NB4 (cell line): ENCODE results near the gene NKG7.

ENCODE experiments used
- DNase-seq: peaks from one replicate; pipeline ENCODE4 v3.0.0; 2010; ENCODE audit warnings: low read depth
- H3K4me3 ChIP-seq: one replicate; pipeline ENCODE4 v1.5.1; 2011; ENCODE audit warnings: mild to moderate bottlenecking, low read depth, low read length, moderate library complexity
- CTCF ChIP-seq: IDR thresholded peaks from one replicate; pipeline ENCODE4 v1.5.1; 2012; ENCODE audit warnings: low read depth, low read length
- MAX ChIP-seq: IDR thresholded peaks from 2 replicates; pipeline ENCODE4 v1.6.1; 2011; ENCODE audit warnings: low read depth, low read length
- MYC ChIP-seq: IDR thresholded peaks from 2 replicates; pipeline ENCODE4 v1.6.1; 2011; ENCODE audit warnings: low read depth, low read length
- POLR2A ChIP-seq: IDR thresholded peaks from 2 replicates; pipeline ENCODE4 v1.6.1; 2011; ENCODE audit warnings: mild to moderate bottlenecking; ENCODE audit not compliant: insufficient read length; ENCODE audit errors: extremely low read depth

The NKG7 gene

GRCh38 chr19:51337141-51337860 is 35.2 kb downstream of the NKG7 start:
- no peak for DNase-seq
- TF ChIP-seq CTCF (no peak), MYC (no peak), MAX (no peak), POLR2A (no peak)
- no peak overlapping the region for H3K4me3 ChIP-seq

GRCh38 chr19:51333836-51334460 is 38.5 kb downstream of the NKG7 start:
- TF ChIP-seq MYC (no peak), POLR2A (no peak)
- H3K4me3 ChIP-seq = no peak overlapping the region
- DNase-seq = peak; percentile 37

- no peak for DNase-seq
- TF ChIP-seq CTCF (no peak), MYC (no peak), POLR2A (no peak)
- H3K4me3 ChIP-seq = no peak overlapping the region
These were observed 40.7 kb downstream of the NKG7 start for GRCh38 chr19:51331716-51332115.

- no peak for DNase-seq
- TF ChIP-seq CTCF (no peak), MAX (no peak), POLR2A (no peak), MYC (no peak)
- H3K4me3 ChIP-seq = no peak overlapping the region
These were observed 41.3 kb downstream of the NKG7 start for GRCh38 chr19:51331193-51331592.

- no peak overlapping the region for H3K4me3 ChIP-seq
- no peak for TF ChIP-seq MYC
- TF ChIP-seq CTCF = no peak
- no peak for TF ChIP-seq MAX
- TF ChIP-seq POLR2A = no peak
- no peak for DNase-seq
These were observed 42.1 kb downstream of the NKG7 start for GRCh38 chr19:51330366-51330765.

GRCh38 chr19:51329411-51329810 is 43.0 kb downstream of the NKG7 start:
- no peak for TF ChIP-seq MAX
- TF ChIP-seq MYC = no peak
- TF ChIP-seq CTCF = no peak
- TF ChIP-seq POLR2A = no peak
- no peak overlapping the region for H3K4me3 ChIP-seq
- no peak for DNase-seq
